H1 (cell line): Measurements from ENCODE around the gene SASH3. TPM values are rescaled to one million over a fixed set of nuclear protein-coding genes. Genes with fewer than 3 reads are reported as not detected.

Experiments used
- CTCF ChIA-PET: fragments of 300-600 bp; sonication (Branson Sonifier 250); formaldehyde crosslinking; loops from one replicate; lab custom pipeline; 2021; ENCODE audit not compliant: partially characterized antibody; lab: Charles Lee
- POLR2A ChIA-PET: fragments of 300-600 bp; sonication (Branson Sonifier 250); formaldehyde crosslinking; loops from one replicate; lab custom pipeline; 2021; ENCODE audit warnings: inconsistent platforms; ENCODE audit not compliant: partially characterized antibody; lab: Charles Lee
- DNase-seq, 2 experiments: peaks; one replicate each; pipeline versions ENCODE4 v3.0.0 to v3.0.0-alpha.2; 2010 to 2022; ENCODE audit warnings: low spot score in 2 of 2, low read depth in 1 of 2, mixed read lengths in 1 of 2
- FAIRE-seq: peaks from 2 replicates; lab custom pipeline; 2011; peaks lifted over from hg19 to GRCh38; lab: Jason Lieb, UNC
- H2AFZ ChIP-seq: 2 replicates; pipeline ENCODE4 v1.8.1; 2012; ENCODE audit warnings: low read length, inconsistent platforms
- H2AK5ac ChIP-seq: 2 replicates; pipeline ENCODE4 v1.6.1; 2013; ENCODE audit warnings: low read depth, low read length
- H2BK120ac ChIP-seq: replicated peaks from 2 replicates; pipeline ENCODE3; 2013; ENCODE audit warnings: low read depth, low read length, inconsistent platforms
- H2BK12ac ChIP-seq: 2 replicates; pipeline ENCODE4 v1.6.1; 2013; ENCODE audit warnings: low read depth, low read length
- H2BK15ac ChIP-seq: 2 replicates; pipeline ENCODE4 v1.6.1; 2013; ENCODE audit warnings: low read length
- H2BK20ac ChIP-seq: 2 replicates; pipeline ENCODE4 v1.6.1; 2013; ENCODE audit warnings: low read length
- H2BK5ac ChIP-seq: 2 replicates; pipeline ENCODE4 v1.6.1; 2013; ENCODE audit warnings: low read depth, low read length
- H3K14ac ChIP-seq: 2 replicates; pipeline ENCODE4 v1.6.1; 2013; ENCODE audit warnings: inconsistent platforms; ENCODE audit not compliant: insufficient read length
- H3K18ac ChIP-seq: 2 replicates; pipeline ENCODE4 v1.6.1; 2013; ENCODE audit warnings: low read length; ENCODE audit errors: extremely low read depth
- H3K23ac ChIP-seq: 2 replicates; pipeline ENCODE4 v1.6.1; 2013; ENCODE audit warnings: inconsistent platforms; ENCODE audit not compliant: insufficient read length
- H3K23me2 ChIP-seq: 2 replicates; pipeline ENCODE4 v1.6.1; 2013; ENCODE audit warnings: low read depth, low read length
- H3K27ac ChIP-seq: 2 replicates; pipeline ENCODE4 v1.6.1; 2011; ENCODE audit warnings: low read depth, low read length, inconsistent platforms
- H3K27me3 ChIP-seq, 4 experiments: replicated peaks in 1 of 4; 1 replicate in 1 of 4; 2 replicates in 3 of 4; pipeline versions ENCODE4 v1.6.1 to v1.8.1; 2011 to 2013; ENCODE audit warnings: low read length in 3 of 4, mild to moderate bottlenecking in 3 of 4, inconsistent platforms in 2 of 4, mixed read lengths in 2 of 4, moderate library complexity in 1 of 4; ENCODE audit not compliant: control insufficient read depth in 3 of 4, insufficient read depth in 3 of 4; ENCODE audit errors: extremely low read depth in 1 of 4
- H3K36me3 ChIP-seq, 4 experiments: 2 replicates each; pipeline versions ENCODE4 v1.6.1 to v1.8.1; 2011 to 2013; ENCODE audit warnings: mild to moderate bottlenecking in 4 of 4, low read length in 3 of 4, moderate library complexity in 2 of 4, control low read depth in 1 of 4, inconsistent platforms in 1 of 4; ENCODE audit not compliant: insufficient read depth in 4 of 4, control insufficient read depth in 2 of 4
- H3K4ac ChIP-seq: replicated peaks from 2 replicates; pipeline ENCODE3; 2013; ENCODE audit warnings: low read length, low read depth, mixed read lengths, inconsistent platforms; ENCODE audit not compliant: insufficient read length
- H3K4me1 ChIP-seq, 4 experiments: replicated peaks in 1 of 4; 1 replicate in 1 of 4; 2 replicates in 3 of 4; pipeline versions ENCODE4 v1.6.1 to v1.8.1; 2011 to 2013; ENCODE audit warnings: low read length in 3 of 4, inconsistent platforms in 2 of 4, mixed read lengths in 1 of 4; ENCODE audit not compliant: insufficient read depth in 4 of 4, control insufficient read depth in 3 of 4
- H3K4me2 ChIP-seq, 2 experiments: 2 replicates each; pipeline versions ENCODE4 v1.6.1 to v1.8.1; 2011 to 2013; ENCODE audit warnings: low read depth in 2 of 2, low read length in 2 of 2, control low read depth in 1 of 2, inconsistent platforms in 1 of 2, mild to moderate bottlenecking in 1 of 2; ENCODE audit not compliant: insufficient read depth in 1 of 2
- H3K4me3 ChIP-seq, 4 experiments: fragments of 200-600, 300-600 bp in 1 of 4; sonication (generic), shearing (Covaris generic), sonication (Bioruptor Twin) in 1 of 4; 2 replicates each; pipeline versions ENCODE4 v1.5.1 to v1.8.1; 2011 to 2016; ENCODE audit warnings: low read length in 4 of 4, low read depth in 3 of 4, control low read depth in 2 of 4, inconsistent platforms in 2 of 4, mild to moderate bottlenecking in 2 of 4, mixed read lengths in 1 of 4, moderate library complexity in 1 of 4; ENCODE audit not compliant: insufficient read depth in 2 of 4; ENCODE audit errors: extremely low read depth in 1 of 4
- H3K56ac ChIP-seq: replicated peaks from 2 replicates; pipeline ENCODE3; 2013; ENCODE audit warnings: low read depth, mild to moderate bottlenecking, mixed read lengths, low read length, inconsistent platforms; ENCODE audit not compliant: insufficient read length
- H3K79me1 ChIP-seq: 2 replicates; pipeline ENCODE4 v1.6.1; 2013; ENCODE audit warnings: low read depth, low read length, control low read depth
- H3K79me2 ChIP-seq, 2 experiments: 2 replicates each; pipeline versions ENCODE4 v1.6.1 to v1.8.1; 2012 to 2013; ENCODE audit warnings: low read length in 2 of 2, mild to moderate bottlenecking in 2 of 2, inconsistent platforms in 1 of 2; ENCODE audit not compliant: insufficient read depth in 2 of 2, control insufficient read depth in 1 of 2
- H3K9ac ChIP-seq, 4 experiments: replicated peaks in 1 of 4; 1 replicate in 1 of 4; 2 replicates in 3 of 4; pipeline versions ENCODE4 v1.6.1 to v1.8.1; 2011 to 2013; ENCODE audit warnings: low read depth in 3 of 4, low read length in 3 of 4, control low read depth in 2 of 4, mild to moderate bottlenecking in 2 of 4, moderate library complexity in 2 of 4, inconsistent platforms in 1 of 4; ENCODE audit errors: extremely low read depth in 1 of 4
- H3K9me3 ChIP-seq, 2 experiments: 2 replicates each; pipeline versions ENCODE4 v1.6.1 to v1.8.1; 2012 to 2013; ENCODE audit warnings: mild to moderate bottlenecking in 2 of 2, moderate library complexity in 2 of 2, control low read depth in 1 of 2, inconsistent platforms in 1 of 2, low read depth in 1 of 2, low read length in 1 of 2, mixed read lengths in 1 of 2; ENCODE audit not compliant: insufficient read depth in 2 of 2
- H4K20me1 ChIP-seq, 2 experiments: replicated peaks in 1 of 2; 2 replicates each; pipeline versions ENCODE3 to v1.8.1; 2011 to 2013; ENCODE audit warnings: inconsistent platforms in 2 of 2, low read length in 2 of 2, mild to moderate bottlenecking in 1 of 2; ENCODE audit not compliant: insufficient read depth in 2 of 2, control insufficient read depth in 1 of 2
- H4K5ac ChIP-seq: 2 replicates; pipeline ENCODE4 v1.6.1; 2013; ENCODE audit warnings: low read length, low read depth, mixed read lengths, inconsistent platforms; ENCODE audit not compliant: insufficient read length
- H4K8ac ChIP-seq: 2 replicates; pipeline ENCODE4 v1.8.0; 2013; ENCODE audit warnings: mild to moderate bottlenecking, moderate library complexity, low read length, inconsistent platforms; ENCODE audit not compliant: insufficient read depth; ENCODE audit errors: extremely low read depth
- H4K91ac ChIP-seq: replicated peaks from 2 replicates; pipeline ENCODE3; 2013; ENCODE audit warnings: low read length, mixed read lengths, inconsistent platforms; ENCODE audit not compliant: insufficient read length
- ATF2 ChIP-seq: IDR thresholded peaks from 2 replicates; pipeline ENCODE4 v1.6.1; 2012; ENCODE audit warnings: low read length, inconsistent platforms
- CBX5 ChIP-seq: fragments of 300-800, 300-1000 bp; sonication (generic); IDR thresholded peaks from 2 replicates; pipeline ENCODE4 v1.7.1; 2016; ENCODE audit warnings: antibody characterized with exemption, low read length, low read depth
- JUN ChIP-seq: IDR thresholded peaks from 2 replicates; pipeline ENCODE4 v1.6.1; 2011; ENCODE audit warnings: low read depth, mild to moderate bottlenecking, improper control_type of control experiment, low read length
- KDM5A ChIP-seq: fragments of 200-600 bp; IDR thresholded peaks from 2 replicates; pipeline ENCODE4 v1.7.1; 2012; ENCODE audit warnings: mild to moderate bottlenecking, low read length, inconsistent platforms, mixed read lengths
- RNF2 ChIP-seq: fragments of 200-900, 300-1000 bp; sonication (generic); IDR thresholded peaks from 2 replicates; pipeline ENCODE4 v1.7.1; 2016; ENCODE audit warnings: borderline replicate concordance, low read depth, mild to moderate bottlenecking, antibody characterized with exemption, low read length; ENCODE audit not compliant: poor library complexity, severe bottlenecking; ENCODE audit errors: missing control alignments
- RXRA ChIP-seq: IDR thresholded peaks from 2 replicates; pipeline ENCODE4 v1.6.1; 2011; ENCODE audit warnings: low read depth, mild to moderate bottlenecking, low read length, moderate library complexity; ENCODE audit not compliant: insufficient read depth
- TBP ChIP-seq: IDR thresholded peaks from 2 replicates; pipeline ENCODE4 v1.6.1; 2011; ENCODE audit warnings: low read depth, low read length, improper control_type of control experiment
- YY1 ChIP-seq: IDR thresholded peaks from 2 replicates; pipeline ENCODE4 v1.6.1; 2011; ENCODE audit warnings: low read depth, mild to moderate bottlenecking, low read length
- WGBS, 2 experiments: shearing (Covaris generic) in 1 of 2; methylation state at CpG; one replicate each; pipeline versions ENCODE4 v1.1.6 to v1.1.7; 2013 to 2015; ENCODE audit warnings: low lambda C conversion rate in 2 of 2, mixed read lengths in 2 of 2, inconsistent platforms in 1 of 2, low coverage in 1 of 2, missing lambda C conversion rate in 1 of 2; ENCODE audit not compliant: insufficient replicate concordance in 2 of 2, insufficient coverage in 1 of 2, insufficient read length in 1 of 2; ENCODE audit errors: extremely low coverage in 1 of 2, missing lambda C conversion rate in 1 of 2; 5-methylcytosine and 5-hydroxymethylcytosine counted together
- polyA plus RNA-seq, 7 experiments: library from polyadenylated mRNA; depleted of rRNA in 3 of 7; stranded (reverse) in 5 of 7; unstranded in 2 of 7; fragments of >200 nt in 5 of 7; fragments of 200-250 nt in 2 of 7; gene quantifications; 1 replicate in 5 of 7; 2 replicates in 1 of 7; 4 replicates in 1 of 7; pipeline versions ENCODE4 v1.2.1 to v1.2.3, GENCODE V29; 2011 to 2013; ENCODE audit warnings: missing spikeins in 2 of 7, mixed read lengths in 2 of 7
- total RNA-seq: library from RNA; stranded (reverse); fragmentation: NEBNext Ultra II Directional; extraction: Animal tissue kit (Norgen Biotek cat#: 25700); gene quantifications from 2 replicates; pipeline ENCODE4 v1.2.1, GENCODE V29; 2021

The SASH3 gene
- total and polyA plus RNA-seq, 2 of the 8 experiments (the other 6 are each of a cell fraction or from before 2014, with no cell fraction given): not detected

GRCh38 chrX:129792586-129793291 lies 13.0 kb downstream of the SASH3 start:
- Histone ChIP-seq H4K91ac (no peak overlapping the region), H4K20me1 (no peaks in the 10 kb centered on the region), H2AFZ (no peak overlapping the region), H4K8ac (no peak overlapping the region), H3K79me1 (no peaks in the 10 kb centered on the region), H3K18ac (no peak overlapping the region), H3K23me2 (no peaks in the 10 kb centered on the region), H3K9me3 (no peaks in the 10 kb centered on the region), H2BK12ac (no peak overlapping the region), H2BK20ac (no peak overlapping the region), H3K4me3 (no peak overlapping the region), H3K56ac (no peak overlapping the region), H3K4me1 (no peaks in the 10 kb centered on the region), H3K4me2 (no peak overlapping the region), H3K79me2 (no peaks in the 10 kb centered on the region), H2BK120ac (no peak overlapping the region), H2BK15ac (no peak overlapping the region), H3K23ac (no peak overlapping the region), H3K14ac (no peak overlapping the region), H3K4ac (no peak overlapping the region), H3K9ac (no peak overlapping the region), H3K36me3 (no peaks in the 10 kb centered on the region), H2AK5ac (no peak overlapping the region), H2BK5ac (no peak overlapping the region), H3K27me3 (no peaks in the 10 kb centered on the region), H4K5ac (no peak overlapping the region), H3K27ac (no peak overlapping the region)
- DNase-seq: no peak
- TF ChIP-seq YY1 (no peak), CBX5 (no peak), RXRA (no peak), TBP (no peak), KDM5A (no peak), ATF2 (no peak), JUN (no peak), RNF2 (no peak)
- ChIA-PET POLR2A (interaction anchor here (1.3 kb wide), 1 partner anchor 187 kb away, joined by 3 read pairs; no protein-coding TSS in a partner anchor), CTCF (interaction anchor here (1.0 to 2.0 kb wide), 7 partner anchors 11 to 185 kb away, joined by 3 to 7 read pairs (median 4); no protein-coding TSS in a partner anchor)
- WGBS, 2 experiments: 90% methylated on average over 12 of the region's 18 CpGs; no CpG with 5 or more reads in 1 of the 2 experiments
- no peak for FAIRE-seq
